Posterior vena cava (tissue), 2 donors: ENCODE measurements around the gene ATP6V1C2. TPM values are rescaled to one million over a fixed set of nuclear protein-coding genes. Genes with fewer than 3 reads are reported as not detected.

Experiments
- DNase-seq: peaks from one replicate; pipeline ENCODE4 v3.0.0-alpha.2; 2020; ENCODE audit warnings: low spot score
- intact Hi-C, 2 donors: fragments of 100-400 bp; cut with DNase I; formaldehyde crosslinking; loops; one replicate each; pipeline versions ENCODE4 v1.14.1 to v1.14.2; 2022 to 2023
- total RNA-seq, 2 donors: library from RNA; stranded (reverse); fragmentation: NEBNext Ultra II Directional; extraction: Animal tissue kit (Norgen Biotek cat#: 25700); gene quantifications; one replicate each; pipeline ENCODE4 v1.2.1, GENCODE V29; 2021
- donor health status: DM: yes; HTN: yes; CAD: no.
- donor health status: DM: yes; HTN: yes; CAD: no.

ATP6V1C2 gene
- total RNA-seq, 2 donors from 2014 or later: 0.33 to 0.42 TPM

GRCh38 chr2:10826026-10826425, 104.6 kb downstream of the ATP6V1C2 start:
- intact Hi-C loops: no loop called here
- no peak for DNase-seq

GRCh38 chr2:10826625-10827024, 105.2 kb downstream of the ATP6V1C2 start:
- intact Hi-C loops: no loop called here
- no peak for DNase-seq

GRCh38 chr2:10828346-10828745, 106.9 kb downstream of the ATP6V1C2 start:
- intact Hi-C loops: no loop called here

GRCh38 chr2:10829299-10829698, 107.9 kb downstream of the ATP6V1C2 start:
- no peak for DNase-seq
- intact Hi-C loops: no loop called here

More at GRCh38 chr2:10828346-10828745, 106.9 kb downstream of the ATP6V1C2 start:
- DNase-seq: no peak

- intact Hi-C loops: loop anchor here (5.0 to 10.0 kb wide), 2 partner anchors 295 to 752 kb away; no protein-coding TSS in a partner anchor
- no peak for DNase-seq
Measured at GRCh38 chr2:10830203-10830602, 108.8 kb downstream of the ATP6V1C2 start.

- intact Hi-C loops: loop anchor here (5.0 to 10.0 kb wide), 2 partner anchors 294 to 751 kb away; no protein-coding TSS in a partner anchor
- DNase-seq: no peak
Measured at GRCh38 chr2:10830641-10831399, 109.4 kb downstream of the ATP6V1C2 start.

GRCh38 chr2:10831400-10831985, 110.1 kb downstream of the ATP6V1C2 start:
- DNase-seq: no peak
- intact Hi-C loops: loop anchor here (5.0 to 10.0 kb wide), 2 partner anchors 293 to 751 kb away; no protein-coding TSS in a partner anchor

GRCh38 chr2:10832203-10832936, 110.9 kb downstream of the ATP6V1C2 start:
- intact Hi-C loops: loop anchor here (2.0 to 10.0 kb wide), 3 partner anchors 292 to 750 kb away; no protein-coding TSS in a partner anchor

GRCh38 chr2:10833021-10833420, 111.6 kb downstream of the ATP6V1C2 start:
- intact Hi-C loops: loop anchor here (2.0 to 10.0 kb wide), 3 partner anchors 292 to 749 kb away; no protein-coding TSS in a partner anchor
- no peak for DNase-seq

More at GRCh38 chr2:10832203-10832936, 110.9 kb downstream of the ATP6V1C2 start:
- DNase-seq: peak; percentile 93

GRCh38 chr2:10834068-10834655, 112.7 kb downstream of the ATP6V1C2 start:
- no peak for DNase-seq
- intact Hi-C loops: loop anchor here (5.0 to 10.0 kb wide), 2 partner anchors 291 to 748 kb away; no protein-coding TSS in a partner anchor

Other genes with a start within 250 kb of the ATP6V1C2 start
- 10 to 100 TPM; 20.9 to 23.6 TPM for gene NOL10, start 31.7 kb upstream of the ATP6V1C2 start, total RNA-seq
- 100 to 1,000 TPM; 111 to 144 TPM for gene PDIA6, start 91.2 kb downstream of the ATP6V1C2 start, total RNA-seq
- gene KCNF1, start 190.3 kb downstream of the ATP6V1C2 start, total RNA-seq: under 1 TPM; 0.19 to 0.29 TPM